HL-60/S4 treated with phorbol 12-myristate 13-acetate at 8.2 ng/mL for 4 days and 3 days (cell line): ENCODE data around the gene TXNRD1.
"Not testable (repeated sequence)": the region's sequence is repeated elsewhere in the genome, so short reads cannot be mapped to it uniquely, and the experiment has no call there.

Experiments used
- in situ Hi-C: fragments of 300-500 bp; cut with MboI; formaldehyde crosslinking; loops from 2 replicates; pipeline ENCODE4 v1.15.0; 2022; ENCODE audit warnings: low sequenced_read_pairs

Gene TXNRD1

DNA sequence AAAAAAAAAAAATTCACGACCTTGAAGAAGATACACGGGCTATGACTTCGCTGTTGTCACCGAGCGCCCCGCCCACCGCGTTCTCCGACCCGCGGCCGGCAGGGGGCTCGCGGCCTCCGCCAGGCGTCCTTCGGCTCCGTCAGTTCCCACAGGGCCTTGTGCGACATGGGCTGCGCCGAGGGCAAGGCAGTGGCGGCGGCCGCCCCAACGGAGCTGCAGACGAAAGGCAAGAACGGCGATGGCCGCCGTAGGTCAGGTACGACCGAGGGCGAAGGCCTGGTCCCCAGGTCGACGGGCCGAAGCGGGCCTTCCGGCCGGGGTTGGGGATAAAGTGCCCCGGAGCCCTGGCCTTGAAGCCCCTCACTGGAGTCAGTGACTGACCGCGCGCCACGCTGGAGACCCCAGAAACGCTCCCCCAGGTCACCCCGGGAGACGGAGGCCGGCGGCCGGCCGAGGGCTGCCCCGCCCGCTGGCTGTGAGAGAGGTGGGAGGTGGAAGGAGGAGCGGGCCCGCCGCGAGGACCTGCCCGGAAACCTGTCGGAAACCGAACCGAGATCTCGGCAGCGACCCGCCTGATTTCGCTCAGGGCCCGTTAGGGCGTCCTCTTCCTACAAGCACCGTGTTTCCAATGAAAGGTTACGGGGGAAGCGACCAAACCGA, at the start of gene TXNRD1:
Gene TXNRD1, plus strand, starts transcription at position 142 of the 660 bp plus-strand sequence. Its CDS starts 24 bp downstream, at position 166.
- in situ Hi-C loops = loop anchor here (25.0 kb wide), 1 partner anchor 147 kb away; no protein-coding TSS in a partner anchor

DNA sequence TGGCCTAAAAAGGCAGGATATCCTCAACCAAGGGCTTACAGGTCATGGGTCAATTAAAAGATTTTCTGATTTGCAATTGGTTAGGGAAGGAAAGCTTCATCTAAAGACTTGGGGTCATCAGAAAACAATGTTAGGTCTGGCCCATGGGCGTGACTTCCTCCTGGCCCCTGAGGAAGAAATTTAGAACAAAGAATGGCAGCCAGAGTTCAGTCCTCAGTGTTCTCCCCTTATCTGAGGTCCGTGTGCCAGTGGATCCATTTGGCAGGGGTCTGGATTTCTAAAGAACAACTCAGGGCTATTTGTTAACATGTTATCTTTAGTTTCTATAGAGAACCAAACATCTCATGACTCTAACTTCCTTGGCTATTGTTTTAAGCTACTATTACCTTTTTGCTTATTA, 49.8 kb upstream of the TXNRD1 start:
- in situ Hi-C loops = no loop called here

DNA sequence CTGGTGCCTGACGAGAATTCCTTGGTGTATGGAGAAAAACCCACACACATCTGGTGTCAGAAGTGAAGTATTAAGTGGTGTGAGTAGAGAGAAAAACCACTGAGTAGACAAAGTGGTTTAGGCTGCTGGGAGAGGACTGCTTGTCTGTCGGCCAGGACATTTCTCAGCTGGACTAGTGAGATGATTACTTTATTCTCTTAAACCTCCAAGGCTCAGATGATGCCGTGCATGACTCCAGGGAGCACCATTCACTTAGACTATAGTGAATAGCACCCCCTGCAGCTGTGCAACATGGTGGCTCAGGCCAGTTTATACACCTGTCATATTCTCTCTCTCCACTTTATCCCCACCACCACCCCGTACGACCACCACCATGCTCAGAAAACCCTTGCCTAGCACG, 49.1 kb upstream of the TXNRD1 start:
- in situ Hi-C loops = no loop called here

DNA sequence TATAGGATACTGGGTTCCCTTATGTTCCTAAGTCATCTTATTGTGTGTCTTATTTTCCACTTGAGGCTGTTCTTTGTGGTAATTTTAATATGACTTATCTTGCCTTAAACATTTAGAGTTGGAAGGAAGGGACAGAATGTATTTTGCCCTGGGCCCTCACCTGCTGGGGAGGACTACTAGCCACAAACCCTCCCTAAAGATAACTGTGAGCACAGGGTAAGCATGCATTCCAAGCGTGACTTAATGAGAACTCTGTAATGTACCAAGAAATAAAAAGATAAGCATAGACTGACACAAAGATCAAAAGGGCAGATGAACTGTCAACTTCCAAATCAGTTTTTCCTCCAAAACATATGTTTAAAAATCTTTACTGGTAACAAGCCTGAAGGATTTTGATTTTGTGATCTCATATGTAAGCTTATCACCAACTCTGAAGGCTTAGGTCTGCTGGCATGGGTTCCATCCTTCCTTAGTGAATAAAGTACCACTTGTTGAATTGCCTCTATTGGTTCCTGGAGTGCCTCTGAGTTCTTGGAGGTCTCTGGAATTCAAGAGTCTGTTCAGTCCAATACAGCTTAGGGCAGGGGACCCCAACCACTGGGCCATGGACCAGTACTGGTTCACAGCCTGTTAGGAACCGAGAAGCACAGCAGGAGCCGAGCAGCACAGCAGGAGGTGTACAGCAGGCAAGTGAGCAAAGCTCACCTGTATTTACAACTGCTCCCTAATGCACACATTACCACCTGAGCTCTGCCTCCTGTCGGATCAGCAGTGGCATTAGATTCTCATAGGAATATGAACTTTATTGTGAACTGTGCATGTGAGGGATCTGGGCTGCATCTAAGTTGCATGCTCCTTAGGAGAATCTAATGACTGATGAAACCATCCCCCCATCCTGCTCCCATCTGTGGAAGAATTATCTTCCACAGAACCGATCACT, 47.8 kb upstream of the TXNRD1 start:
- in situ Hi-C loops = no loop called here

DNA sequence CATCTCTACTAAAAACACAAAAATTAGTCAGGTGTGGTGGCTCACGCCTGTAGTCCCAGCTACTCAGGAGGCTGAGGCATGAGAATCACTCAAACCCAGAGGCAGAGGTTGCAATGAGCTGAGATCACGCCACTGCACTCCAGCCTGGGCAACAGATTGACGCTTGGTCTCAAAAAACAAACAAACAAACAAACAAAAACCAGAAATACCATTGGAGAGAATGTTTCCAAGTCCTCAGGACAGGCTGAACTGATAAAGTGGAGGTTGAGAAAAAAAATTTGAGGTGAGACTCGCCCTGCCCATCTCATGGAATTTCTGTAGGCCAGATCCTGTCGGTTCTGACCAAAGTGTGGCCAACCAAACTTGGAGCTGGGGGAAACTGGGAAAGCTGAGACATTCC, 47.0 kb upstream of the TXNRD1 start:
- in situ Hi-C loops = no loop called here

DNA sequence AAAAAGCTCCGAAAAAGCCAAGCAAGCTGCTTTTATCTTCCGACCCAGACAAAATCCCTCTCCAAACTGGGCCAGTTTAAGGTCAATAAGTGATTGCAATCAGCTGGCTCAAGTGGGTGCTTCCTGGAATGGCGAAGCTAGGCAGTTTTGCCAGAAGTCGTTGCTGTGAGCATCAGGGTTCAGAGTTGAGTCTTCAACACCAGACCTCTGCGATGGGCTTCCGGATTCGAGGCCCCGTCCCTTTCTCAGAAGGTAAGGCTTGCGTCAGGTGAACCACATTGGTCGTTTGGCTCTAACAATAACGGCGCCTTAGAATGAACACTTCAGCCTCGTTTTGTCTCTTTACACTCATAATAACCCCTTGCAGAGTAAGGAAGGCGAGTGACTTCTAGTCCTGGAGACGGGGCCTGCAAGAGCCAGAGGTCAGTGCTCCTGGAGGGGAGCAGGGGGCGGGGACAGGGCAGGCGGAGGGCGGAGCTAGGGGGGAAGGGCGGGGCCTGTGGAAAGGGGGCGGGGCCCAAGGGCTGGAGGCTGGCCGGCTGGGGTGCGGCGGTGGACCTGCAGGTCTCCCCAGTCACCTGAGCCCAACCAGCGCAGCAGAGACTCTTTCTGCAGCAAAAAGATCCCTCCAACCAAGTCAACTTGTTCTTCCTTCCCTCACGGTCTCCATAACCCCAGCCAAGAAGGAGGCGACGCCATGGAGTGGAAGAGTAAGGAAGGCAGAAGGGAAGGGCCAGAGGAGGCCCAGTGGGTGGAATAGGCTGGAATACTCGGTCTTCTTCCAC, 43.6 kb upstream of the TXNRD1 start:
- in situ Hi-C loops = no loop called here

DNA sequence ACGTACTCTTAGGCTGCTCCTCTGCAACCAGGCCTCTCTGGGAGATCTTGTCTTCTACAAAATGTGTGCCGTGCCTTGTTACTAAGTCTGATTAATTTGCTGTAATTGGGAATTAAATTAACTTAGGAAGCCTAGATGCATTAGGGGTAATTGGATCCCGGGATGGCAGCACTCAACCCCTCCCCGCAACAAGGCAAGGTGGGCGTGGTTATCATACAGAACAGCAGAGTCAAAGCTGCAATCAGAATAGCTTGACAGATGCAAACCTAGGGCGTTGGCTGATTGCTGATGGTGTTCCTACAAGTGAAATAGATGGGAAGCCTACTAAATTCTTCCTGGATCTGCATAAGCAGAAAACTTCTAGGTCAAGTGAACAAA, 43.0 kb upstream of the TXNRD1 start:
- in situ Hi-C loops = no loop called here

DNA sequence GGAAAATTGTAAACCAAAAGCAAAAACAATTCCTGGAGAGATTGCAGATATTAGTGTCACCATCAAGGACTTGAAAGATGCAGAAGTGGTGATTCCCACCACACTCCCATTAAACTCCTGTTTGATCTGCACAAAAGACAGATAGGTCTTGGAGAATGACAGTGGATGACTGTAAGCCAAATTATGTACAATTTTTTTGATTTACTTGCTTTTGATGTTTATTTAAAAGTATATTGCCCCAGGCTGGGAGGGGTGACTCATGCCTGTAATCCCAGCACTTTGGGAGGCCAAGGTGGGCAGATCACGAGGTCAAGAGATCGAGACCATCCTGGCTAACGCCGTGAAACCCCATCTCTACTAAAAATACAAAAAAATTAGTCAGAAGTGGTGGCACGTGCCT, 41.8 kb upstream of the TXNRD1 start:
- in situ Hi-C loops = not testable (repeated sequence)

DNA sequence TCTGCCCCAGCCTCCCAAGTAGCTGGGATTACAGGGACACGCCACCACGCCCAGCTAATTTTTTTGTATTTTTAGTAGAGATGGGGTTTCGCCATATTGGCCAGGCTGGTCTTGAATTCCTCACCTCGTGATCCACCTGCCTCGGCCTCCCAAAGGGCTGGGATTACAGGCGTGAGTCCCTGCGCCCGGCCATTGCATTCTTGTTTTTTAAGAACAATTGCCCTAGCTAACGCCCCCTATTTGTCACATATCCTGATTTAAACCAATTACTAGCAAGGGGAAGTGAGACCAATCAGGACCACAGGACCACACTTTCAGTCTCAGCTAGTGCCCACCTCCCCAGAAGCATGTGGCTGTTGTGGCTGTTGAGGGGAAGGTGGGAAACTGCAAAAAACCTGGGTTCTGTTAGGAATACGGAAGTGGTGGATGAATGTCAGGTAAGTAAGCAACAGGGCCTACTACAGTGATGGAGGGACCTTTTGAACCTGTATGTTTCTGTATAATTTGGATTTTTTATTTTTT, 39.8 kb upstream of the TXNRD1 start:
- in situ Hi-C loops = no loop called here

DNA sequence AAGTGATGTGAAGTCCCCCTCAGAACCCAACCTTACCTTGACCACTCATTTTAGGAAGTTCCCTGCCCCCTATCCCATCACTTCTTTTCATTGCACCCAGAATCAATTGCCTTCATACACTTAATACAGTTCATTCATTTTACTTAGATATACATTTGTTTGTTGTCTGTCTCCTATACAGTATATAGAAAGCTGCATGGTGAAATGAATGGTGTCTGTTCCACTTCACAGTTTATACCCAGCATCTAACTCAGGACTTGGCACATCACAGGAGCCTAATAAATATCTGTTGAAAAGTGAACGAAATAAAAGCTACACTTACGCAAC, 38.3 kb upstream of the TXNRD1 start:
- in situ Hi-C loops = no loop called here

DNA sequence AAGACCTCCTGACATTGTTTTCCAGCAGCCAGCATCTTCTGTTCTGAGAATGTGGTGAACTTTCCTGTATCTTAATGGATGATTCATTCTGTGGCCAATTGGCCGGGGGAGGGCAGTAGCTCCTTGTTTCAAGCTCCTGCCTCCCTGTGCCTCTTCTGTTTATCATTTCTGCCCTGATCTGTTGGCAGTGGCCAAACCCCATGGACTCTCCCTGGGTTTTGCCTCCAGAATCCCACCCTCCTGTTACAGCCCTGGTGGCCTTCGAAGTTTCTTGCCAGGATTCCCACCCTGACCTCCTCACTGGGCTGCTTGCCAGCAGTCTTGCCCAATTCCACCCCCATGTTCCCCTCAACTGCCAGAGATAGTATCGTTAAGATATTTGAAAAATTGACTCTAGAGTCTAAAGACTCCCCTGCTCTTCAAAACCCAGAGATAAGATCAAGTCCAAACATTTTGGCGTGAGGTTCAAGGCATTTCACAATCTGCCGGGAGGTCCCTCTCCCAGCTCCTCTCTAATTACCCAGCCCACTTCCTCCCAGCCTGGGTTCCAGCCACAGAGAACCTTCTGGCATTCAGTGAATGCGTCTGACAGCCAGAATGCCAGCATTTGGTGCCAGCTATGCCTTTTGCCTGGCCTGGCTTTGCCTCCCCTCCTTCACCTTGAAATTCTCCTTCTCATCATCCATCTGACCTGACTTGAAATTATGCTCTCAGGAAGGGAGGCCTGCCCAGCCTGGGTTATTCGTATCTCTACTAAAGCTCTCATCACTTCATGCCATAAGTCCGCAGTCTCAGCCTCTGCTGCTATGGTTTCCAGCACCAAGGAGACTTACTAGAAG, 37.7 kb upstream of the TXNRD1 start:
- in situ Hi-C loops = no loop called here

DNA sequence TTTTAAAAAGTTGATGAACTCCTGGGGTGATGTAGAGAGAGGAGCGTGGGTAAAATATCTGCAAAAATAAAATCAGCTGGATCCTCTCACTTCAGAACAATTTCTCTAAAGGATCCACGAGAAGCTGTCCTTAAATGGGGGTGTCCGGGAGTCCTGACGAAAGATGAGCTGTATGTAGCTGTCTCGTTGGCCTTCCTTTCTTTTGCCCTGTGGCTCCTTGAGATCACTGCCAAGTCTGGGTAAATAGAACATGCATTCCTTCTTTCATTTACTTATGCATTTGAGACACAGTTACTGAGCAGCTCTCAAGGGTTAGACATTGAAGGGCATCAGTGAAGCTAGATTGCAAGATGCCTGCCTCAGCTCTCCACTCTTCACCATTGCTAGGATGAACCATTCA, 35.2 kb upstream of the TXNRD1 start:
- in situ Hi-C loops = no loop called here

DNA sequence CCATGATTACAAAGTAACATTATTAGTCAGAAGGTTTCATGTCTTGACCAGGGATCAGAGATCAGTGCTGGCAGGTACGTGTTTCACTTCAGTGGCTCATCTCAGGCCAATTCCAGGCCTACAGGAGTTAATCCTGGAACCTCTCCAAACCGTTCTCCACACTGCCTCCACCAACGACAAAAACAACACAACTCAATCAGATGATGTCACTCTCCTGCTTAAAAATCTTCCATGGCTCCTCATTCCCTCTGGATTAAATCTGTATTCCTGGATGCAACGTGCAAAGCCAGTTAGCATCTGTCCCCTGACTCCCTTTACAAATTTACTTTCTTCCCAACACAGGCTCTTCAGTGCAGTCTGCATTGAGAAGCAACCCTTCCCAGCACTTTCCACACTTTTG, 34.3 kb upstream of the TXNRD1 start:
- in situ Hi-C loops = no loop called here

DNA sequence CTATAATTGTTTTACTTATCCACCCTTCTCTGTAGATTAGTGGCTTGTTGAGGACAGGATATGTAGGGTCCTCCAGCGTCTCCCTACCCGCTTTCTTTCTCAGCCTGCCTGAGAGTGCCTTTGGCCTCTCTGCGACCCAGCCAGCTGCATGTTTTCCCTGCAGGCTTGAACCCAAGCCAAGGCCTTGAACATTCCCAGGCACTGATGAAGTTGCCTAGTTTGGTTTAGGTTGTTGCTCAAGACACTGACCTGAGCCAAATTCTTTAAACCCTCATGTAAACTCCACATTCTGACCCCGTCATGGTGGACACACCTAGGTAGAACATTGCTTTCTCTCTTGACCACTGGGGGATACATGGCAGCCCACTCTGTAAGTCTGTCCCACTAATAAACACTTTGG, 33.4 kb upstream of the TXNRD1 start:
- in situ Hi-C loops = no loop called here

DNA sequence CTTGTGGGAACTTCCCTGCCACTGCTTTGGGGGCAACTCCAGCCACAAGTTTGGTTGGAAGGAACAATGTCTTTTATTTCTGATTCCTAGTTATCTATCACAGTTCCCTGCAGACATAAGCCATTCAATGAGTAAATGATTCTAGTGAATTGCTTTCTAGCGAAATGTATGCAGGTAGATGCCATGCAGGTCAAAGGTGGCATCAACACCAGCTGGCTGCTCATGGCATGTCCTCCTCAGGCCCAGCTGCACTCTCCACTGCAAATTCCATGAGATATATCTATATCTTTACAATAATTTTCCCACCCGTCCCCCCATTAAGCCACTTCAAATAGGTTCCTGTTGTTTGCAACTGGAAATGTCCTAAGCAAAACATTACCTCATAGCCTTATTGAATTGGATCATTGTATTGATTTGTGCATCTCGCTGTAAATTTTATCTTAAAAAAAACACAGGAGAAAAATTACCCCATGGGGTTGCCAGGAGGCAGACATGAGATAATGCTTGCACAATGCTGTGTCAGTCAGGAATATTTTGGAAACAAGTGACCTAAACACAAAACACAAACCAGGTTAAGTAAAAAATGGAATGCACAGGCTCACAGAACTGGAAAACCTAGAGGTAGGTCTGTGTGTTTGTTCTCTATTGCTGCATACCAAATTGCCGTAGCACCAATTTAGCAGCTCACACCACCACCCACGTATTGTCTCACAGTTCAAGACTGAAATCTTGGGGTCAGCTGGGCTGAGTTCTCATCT, 32.8 kb upstream of the TXNRD1 start:
- in situ Hi-C loops = no loop called here

DNA sequence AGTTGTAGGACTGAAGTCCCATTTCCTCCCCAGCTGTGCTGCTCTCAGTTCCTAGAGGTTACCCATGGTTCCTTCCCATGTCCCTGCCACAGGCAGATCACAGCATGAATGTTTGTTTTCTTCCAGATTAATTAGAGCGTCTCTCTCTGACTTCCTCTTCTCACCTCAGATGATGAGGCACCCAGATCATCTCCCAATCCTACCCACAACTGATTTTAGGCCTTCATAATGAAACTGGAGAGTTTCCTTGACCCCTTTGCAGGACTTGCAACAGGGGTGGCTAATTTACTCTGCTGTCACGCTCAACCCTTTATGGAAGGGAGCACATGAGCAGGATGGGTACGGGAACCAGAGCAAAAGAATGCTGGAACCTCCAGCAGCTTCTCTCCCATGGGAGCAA, 32.1 kb upstream of the TXNRD1 start:
- in situ Hi-C loops = no loop called here

DNA sequence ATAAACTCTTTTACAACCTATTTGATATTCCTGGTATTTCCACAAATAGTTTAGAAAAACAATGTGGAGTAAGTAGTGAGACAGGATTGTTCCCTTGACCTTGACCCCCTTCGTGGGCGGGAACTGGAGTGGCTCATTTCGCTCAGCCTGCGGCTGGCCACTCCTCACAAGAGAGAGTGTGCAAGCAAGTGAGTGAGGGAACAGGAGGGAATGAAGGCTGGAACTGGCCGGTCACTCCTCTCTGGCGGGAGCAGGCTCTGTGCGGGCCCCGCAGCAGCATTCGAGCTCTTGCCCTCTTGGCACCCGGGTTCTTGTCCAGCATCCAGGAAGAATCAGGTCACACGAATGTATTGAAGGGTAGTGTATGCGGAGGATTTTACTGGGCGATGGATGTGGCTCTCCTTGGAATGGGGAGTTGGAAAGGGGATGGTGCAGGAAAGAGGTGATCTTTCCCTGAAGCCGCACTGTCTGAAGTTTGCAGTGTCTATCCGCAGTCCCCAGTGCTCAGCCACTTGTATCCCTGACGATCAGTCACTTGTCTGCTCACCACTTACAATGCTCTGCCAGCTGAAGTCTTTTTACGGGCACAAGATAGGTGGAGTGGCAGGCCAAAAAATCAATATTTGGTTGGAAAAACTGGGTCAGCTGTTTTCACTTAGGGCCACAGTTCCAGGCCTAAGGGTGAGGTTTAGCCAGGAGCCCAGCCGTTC, 28.0 kb upstream of the TXNRD1 start:
- in situ Hi-C loops = no loop called here

DNA sequence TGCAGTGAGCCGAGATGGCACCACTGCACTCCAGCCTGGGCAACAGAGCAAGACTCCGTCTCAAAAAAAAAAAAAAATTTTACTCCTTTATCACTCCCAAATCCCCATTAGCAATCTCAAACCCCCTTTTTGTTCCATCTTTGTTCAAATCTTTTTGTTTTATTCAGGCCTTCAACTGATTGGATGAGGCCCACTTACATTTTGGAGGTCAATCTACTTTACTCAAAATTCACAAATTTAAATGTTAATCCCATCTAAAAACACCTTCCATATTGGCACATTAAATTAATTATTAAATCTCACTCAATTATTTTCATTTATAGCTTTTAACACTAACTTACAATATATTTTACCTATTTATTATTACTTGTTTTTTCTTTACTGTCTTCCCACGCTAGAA, 27.0 kb upstream of the TXNRD1 start:
- in situ Hi-C loops = no loop called here

DNA sequence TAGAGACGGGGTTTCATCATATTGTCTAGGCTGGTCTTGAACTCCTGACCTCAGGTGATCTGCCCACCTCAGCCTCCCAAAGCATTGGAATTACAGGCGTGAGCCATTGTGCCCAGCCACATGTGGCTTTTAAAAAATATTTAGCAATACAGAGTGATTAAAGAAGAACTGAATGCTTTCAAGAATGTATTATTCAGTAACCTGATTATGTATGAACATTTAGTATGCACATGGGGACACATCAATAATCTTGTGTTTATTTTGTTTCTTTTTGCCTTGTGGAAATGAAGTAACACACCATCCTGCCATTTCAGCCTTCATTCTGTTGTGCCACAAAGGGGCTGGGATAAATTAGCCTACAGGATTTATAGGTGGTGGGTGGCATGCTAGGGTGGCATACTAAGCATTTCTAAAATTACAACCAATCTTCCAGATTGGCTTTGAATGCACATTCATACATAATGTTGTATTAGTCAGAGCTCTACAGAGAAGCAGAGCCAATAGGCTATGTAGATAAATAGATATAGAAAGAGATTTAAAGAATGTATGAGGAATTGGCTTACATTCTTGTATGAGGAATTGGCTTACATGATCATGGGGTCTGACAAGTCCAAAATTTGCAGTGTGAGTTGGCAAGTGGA, 25.5 kb upstream of the TXNRD1 start:
- in situ Hi-C loops = no loop called here
